Suprapubic skin (tissue), 4 donors: Measurements from ENCODE around the gene GATAD2A. TPM values are rescaled to one million over a fixed set of nuclear protein-coding genes. Genes with fewer than 3 reads are reported as not detected.

ENCODE experiments used
- DNase-seq, 2 donors: peaks; one replicate each; pipeline ENCODE4 v3.0.0-alpha.2; 2019; ENCODE audit warnings: low spot score in 2 of 2
- H3K27ac ChIP-seq: fragments of 200-600 bp; sonication (generic); one replicate; pipeline ENCODE4 v1.5.1; 2019
- H3K27me3 ChIP-seq: fragments of 200-600 bp; sonication (generic); one replicate; pipeline ENCODE4 v1.5.1; 2019
- H3K36me3 ChIP-seq: fragments of 200-600 bp; sonication (generic); one replicate; pipeline ENCODE4 v1.5.1; 2019
- H3K4me1 ChIP-seq: fragments of 200-600 bp; sonication (generic); one replicate; pipeline ENCODE4 v1.5.1; 2019
- H3K4me3 ChIP-seq: fragments of 200-600 bp; sonication (generic); one replicate; pipeline ENCODE4 v1.5.1; 2019; ENCODE audit warnings: mild to moderate bottlenecking
- H3K9me3 ChIP-seq: fragments of 200-600 bp; sonication (generic); one replicate; pipeline ENCODE4 v1.5.1; 2019
- CTCF ChIP-seq, 2 donors: fragments of 200-600 bp in 1 of 2; fragments of 450-650 bp in 1 of 2; sonication (generic) in 1 of 2; IDR thresholded peaks; one replicate each; pipeline ENCODE4 v1.5.1; 2016 to 2019; ENCODE audit warnings: antibody characterized with exemption in 2 of 2, mild to moderate bottlenecking in 1 of 2, moderate library complexity in 1 of 2
- EP300 ChIP-seq: sonication (generic); formaldehyde crosslinking; IDR thresholded peaks from one replicate; pipeline ENCODE4 v1.6.1; 2017; ENCODE audit warnings: antibody characterized with exemption
- POLR2A ChIP-seq, 2 donors: fragments of 450-650 bp; IDR thresholded peaks; one replicate each; pipeline ENCODE4 v1.6.1; 2017; ENCODE audit warnings: antibody characterized with exemption in 2 of 2, mild to moderate bottlenecking in 2 of 2, moderate library complexity in 2 of 2
- POLR2AphosphoS5 ChIP-seq, 3 donors: sonication (generic); formaldehyde crosslinking; IDR thresholded peaks; one replicate each; pipeline ENCODE4 v1.6.1; 2017; ENCODE audit warnings: antibody characterized with exemption in 3 of 3
- WGBS: methylation state at CpG from one replicate; pipeline ENCODE4 v1.1.5; 2018; 5-methylcytosine and 5-hydroxymethylcytosine counted together
- total RNA-seq, 4 donors: library from RNA; depleted of rRNA; stranded (reverse); fragments of >200 nt; gene quantifications; one replicate each; pipeline ENCODE4 v1.1.0, GENCODE V29; 2016

Gene GATAD2A
- total RNA-seq, 4 donors from 2014 or later, result 83.1 to 88.8 (median 86.4) TPM

- no peak overlapping the region for H3K27ac ChIP-seq
- no peak overlapping the region for H3K4me3 ChIP-seq
These were observed 69.7 kb downstream of the GATAD2A start for GRCh38 chr19:19475015-19475765.

GRCh38 chr19:19475849-19476828, 70.7 kb downstream of the GATAD2A start:
- peaks cover 37% of the 10 kb centered on the region for H3K4me1 ChIP-seq
- no peaks in the 10 kb centered on the region for H3K9me3 ChIP-seq
- DNase-seq, result peak in 1 of 2 donors; percentile 64
- peaks cover 31% of the 10 kb centered on the region for H3K36me3 ChIP-seq
- no peak overlapping the region for H3K27ac ChIP-seq
- 73% methylated on average over 16 of the region's 19 CpGs for WGBS
- TF ChIP-seq CTCF (IDR thresholded peaks at IDR 0.05), result no peak
- TF ChIP-seq POLR2AphosphoS5 (IDR thresholded peaks at IDR 0.05), result no peak
- TF ChIP-seq POLR2A (IDR thresholded peaks at IDR 0.05), result no peak
- no peak for TF ChIP-seq EP300
- H3K4me3 ChIP-seq, result no peak overlapping the region
- no peaks in the 10 kb centered on the region for H3K27me3 ChIP-seq

More at GRCh38 chr19:19475015-19475765, 69.7 kb downstream of the GATAD2A start:
- H3K27me3 ChIP-seq, result no peaks in the 10 kb centered on the region
- peak in 1 of 2 donors; percentile 51 for DNase-seq
- H3K36me3 ChIP-seq, result peaks cover 27% of the 10 kb centered on the region
- H3K9me3 ChIP-seq, result no peaks in the 10 kb centered on the region
- H3K4me1 ChIP-seq, result peaks cover 37% of the 10 kb centered on the region
- WGBS, result 78% methylated on average over 10 of the region's 21 CpGs
- TF ChIP-seq POLR2A (IDR thresholded peaks at IDR 0.05) (no peak), POLR2AphosphoS5 (IDR thresholded peaks at IDR 0.05) (no peak), EP300 (no peak), CTCF (IDR thresholded peaks at IDR 0.05) (no peak)

- no peak overlapping the region for H3K4me3 ChIP-seq
- H3K36me3 ChIP-seq, result peaks cover 34% of the 10 kb centered on the region
- TF ChIP-seq POLR2A (IDR thresholded peaks at IDR 0.05) (no peak), POLR2AphosphoS5 (IDR thresholded peaks at IDR 0.05) (no peak), CTCF (IDR thresholded peaks at IDR 0.05) (no peak), EP300 (no peak)
- H3K27ac ChIP-seq, result no peak overlapping the region
- no peaks in the 10 kb centered on the region for H3K27me3 ChIP-seq
- H3K9me3 ChIP-seq, result no peaks in the 10 kb centered on the region
- peak in 1 of 2 donors; percentile 61 for DNase-seq
- peaks cover 33% of the 10 kb centered on the region for H3K4me1 ChIP-seq
- 87% methylated on average over 10 of the region's 10 CpGs for WGBS
These were observed 72.4 kb downstream of the GATAD2A start for GRCh38 chr19:19477705-19478383.

GRCh38 chr19:19480688-19481087, 75.2 kb downstream of the GATAD2A start:
- H3K9me3 ChIP-seq, result no peaks in the 10 kb centered on the region
- H3K4me3 ChIP-seq, result no peak overlapping the region
- peaks cover 23% of the 10 kb centered on the region for H3K4me1 ChIP-seq
- WGBS, result 78% methylated on average over 5 of the region's 5 CpGs
- DNase-seq, result peak in 1 of 2 donors; percentile 56
- H3K27me3 ChIP-seq, result no peaks in the 10 kb centered on the region
- H3K27ac ChIP-seq, result no peak overlapping the region
- peaks cover 25% of the 10 kb centered on the region for H3K36me3 ChIP-seq
- TF ChIP-seq POLR2A (IDR thresholded peaks at IDR 0.05) (no peak), CTCF (IDR thresholded peaks at IDR 0.05) (no peak), EP300 (no peak), POLR2AphosphoS5 (IDR thresholded peaks at IDR 0.05) (no peak)
